CD4-positive, alpha-beta T cell treated with Interleukin-1 beta for 1 hour (primary cell): ENCODE results near the gene STK25.
"Not testable (repeated sequence)": the region's sequence is repeated elsewhere in the genome, so short reads cannot be mapped to it uniquely, and the experiment has no call there.

Experiments
- DNase-seq, 2 donors: peaks; one replicate each; pipeline ENCODE4 v3.0.0-alpha.2; 2020 to 2022

STK25 gene

GRCh38 chr2:241539616-241540374 is 31.4 kb upstream of the STK25 start:
- DNase-seq, result no peak

- DNase-seq, result no peak
Observed at GRCh38 chr2:241538838-241539615, 30.6 kb upstream of the STK25 start.

- no peak for DNase-seq
Observed at GRCh38 chr2:241535871-241536655, 27.7 kb upstream of the STK25 start.

GRCh38 chr2:241534701-241535375 is 26.5 kb upstream of the STK25 start:
- no peak for DNase-seq

- no peak for DNase-seq
Observed at GRCh38 chr2:241534293-241534692, 25.9 kb upstream of the STK25 start.

- no peak for DNase-seq
Observed at GRCh38 chr2:241532733-241533601, 24.6 kb upstream of the STK25 start.

- DNase-seq, result no peak
Observed at GRCh38 chr2:241532168-241532567, 23.8 kb upstream of the STK25 start.

GRCh38 chr2:241531161-241531722 is 22.9 kb upstream of the STK25 start:
- DNase-seq, result no peak

- DNase-seq, result no peak
Observed at GRCh38 chr2:241530571-241530970, 22.2 kb upstream of the STK25 start.

- not testable (repeated sequence) for DNase-seq
Observed at GRCh38 chr2:241525818-241526780, 17.7 kb upstream of the STK25 start.

GRCh38 chr2:241522477-241522876 is 14.1 kb upstream of the STK25 start:
- no peak for DNase-seq

- no peak for DNase-seq
Observed at GRCh38 chr2:241519669-241520068, 11.3 kb upstream of the STK25 start.

GRCh38 chr2:241517297-241517696 is 8.9 kb upstream of the STK25 start:
- DNase-seq, result no peak

GRCh38 chr2:241516520-241516965 is 8.2 kb upstream of the STK25 start:
- DNase-seq, result no peak

- DNase-seq, result no peak
Observed at GRCh38 chr2:241514986-241515737, 6.8 kb upstream of the STK25 start.

GRCh38 chr2:241514553-241514952 is 6.2 kb upstream of the STK25 start:
- DNase-seq, result no peak

GRCh38 chr2:241511091-241511741 is 2.8 kb upstream of the STK25 start:
- no peak for DNase-seq

- DNase-seq, result no peak
Observed at GRCh38 chr2:241509155-241509784, 886 bp upstream of the STK25 start.
